H1 (cell line): ENCODE measurements around the gene SLC5A10. TPM values are rescaled to one million over a fixed set of nuclear protein-coding genes. Genes with fewer than 3 reads are reported as not detected.

ENCODE experiments used
- ASH2L ChIP-seq: fragments of 200-600, 300-600 bp; sonication (generic); IDR thresholded peaks from one replicate; pipeline ENCODE4 v1.7.1; 2017; ENCODE audit warnings: low read length
- BACH1 ChIP-seq: IDR thresholded peaks from 2 replicates; pipeline ENCODE4 v1.6.1; 2012; ENCODE audit warnings: low read length, improper control_type of control experiment
- BRCA1 ChIP-seq: IDR thresholded peaks from 2 replicates; pipeline ENCODE4 v1.6.1; 2012; ENCODE audit warnings: low read depth, low read length, improper control_type of control experiment
- CBX5 ChIP-seq: fragments of 300-800, 300-1000 bp; sonication (generic); IDR thresholded peaks from 2 replicates; pipeline ENCODE4 v1.7.1; 2016; ENCODE audit warnings: antibody characterized with exemption, low read length, low read depth
- EP300 ChIP-seq, 2 experiments: IDR thresholded peaks; 1 replicate in 1 of 2; 2 replicates in 1 of 2; pipeline ENCODE4 v1.6.1; 2011 to 2012; ENCODE audit warnings: low read depth in 2 of 2, low read length in 2 of 2, mild to moderate bottlenecking in 2 of 2, borderline replicate concordance in 1 of 2, inconsistent platforms in 1 of 2, moderate library complexity in 1 of 2
- KDM1A ChIP-seq: fragments of 200-600, 300-600 bp; sonication (generic); IDR thresholded peaks from 2 replicates; pipeline ENCODE4 v1.7.1; 2016; ENCODE audit warnings: mild to moderate bottlenecking, low read length, borderline replicate concordance
- SIRT6 ChIP-seq: IDR thresholded peaks from one replicate; pipeline ENCODE4 v1.7.1; 2012; ENCODE audit warnings: low read length, inconsistent platforms
- TAF1 ChIP-seq: IDR thresholded peaks from 2 replicates; pipeline ENCODE4 v1.6.1; 2011; ENCODE audit warnings: mild to moderate bottlenecking, low read depth, low read length
- polyA plus RNA-seq, 7 experiments: library from polyadenylated mRNA; depleted of rRNA in 3 of 7; stranded (reverse) in 5 of 7; unstranded in 2 of 7; fragments of >200 nt in 5 of 7; fragments of 200-250 nt in 2 of 7; gene quantifications; 1 replicate in 5 of 7; 2 replicates in 1 of 7; 4 replicates in 1 of 7; pipeline versions ENCODE4 v1.2.1 to v1.2.3, GENCODE V29; 2011 to 2013; ENCODE audit warnings: missing spikeins in 2 of 7, mixed read lengths in 2 of 7
- total RNA-seq: library from RNA; stranded (reverse); fragmentation: NEBNext Ultra II Directional; extraction: Animal tissue kit (Norgen Biotek cat#: 25700); gene quantifications from 2 replicates; pipeline ENCODE4 v1.2.1, GENCODE V29; 2021

Gene SLC5A10
- total and polyA plus RNA-seq, 2 of the 8 experiments (the other 6 are each of a cell fraction or from before 2014, with no cell fraction given), result 0.05 to 0.11 TPM

- no peak for TF ChIP-seq BRCA1
- TF ChIP-seq CBX5, result no peak
- TF ChIP-seq TAF1, result no peak
- TF ChIP-seq SIRT6, result no peak
- TF ChIP-seq ASH2L, result no peak
- no peak for TF ChIP-seq EP300 (IDR thresholded peaks at IDR 0.05; ENCODE audit: borderline replicate concordance in 1 of 2, low read depth in 2 of 2, low read length in 2 of 2)
- no peak for TF ChIP-seq BACH1
- no peak for TF ChIP-seq KDM1A
Measured at GRCh38 chr17:18916816-18917500, 35.0 kb upstream of the SLC5A10 start (continued).
